Esophagus (tissue), 2 donors: Measurements from ENCODE around the gene S100A12. TPM values are rescaled to one million over a fixed set of nuclear protein-coding genes. Genes with fewer than 3 reads are reported as not detected.
A peak's percentile ranks its signal among the peaks of the same experiment; 100 is the strongest.
"Not testable (repeated sequence)": the region's sequence is repeated elsewhere in the genome, so short reads cannot be mapped to it uniquely, and the experiment has no call there.

Source experiments
- H3K27ac ChIP-seq, 2 donors: one replicate each; pipeline ENCODE4 v1.5.1; 2013; ENCODE audit warnings: low read depth in 2 of 2, mild to moderate bottlenecking in 2 of 2, inconsistent platforms in 1 of 2, low read length in 1 of 2, moderate library complexity in 1 of 2
- H3K27me3 ChIP-seq, 2 donors: one replicate each; pipeline ENCODE4 v1.6.1; 2013; ENCODE audit warnings: low read length in 2 of 2, control low read depth in 1 of 2, mild to moderate bottlenecking in 1 of 2; ENCODE audit not compliant: insufficient read depth in 2 of 2, control insufficient read depth in 1 of 2
- H3K36me3 ChIP-seq, 2 donors: one replicate each; pipeline ENCODE4 v1.6.1; 2013; ENCODE audit warnings: low read length in 1 of 2; ENCODE audit not compliant: control insufficient read depth in 2 of 2, insufficient read depth in 2 of 2
- H3K4me1 ChIP-seq, 2 donors: one replicate each; pipeline ENCODE4 v1.6.1; 2013; ENCODE audit warnings: low read length in 1 of 2; ENCODE audit not compliant: control insufficient read depth in 2 of 2, insufficient read depth in 2 of 2
- H3K4me3 ChIP-seq, 2 donors: one replicate each; pipeline ENCODE4 v1.5.1; 2013; ENCODE audit warnings: low read length in 2 of 2, mild to moderate bottlenecking in 2 of 2, low read depth in 1 of 2, moderate library complexity in 1 of 2
- H3K9me3 ChIP-seq, 2 donors: one replicate each; pipeline ENCODE4 v1.6.1; 2013; ENCODE audit warnings: mild to moderate bottlenecking in 2 of 2, low read depth in 1 of 2, low read length in 1 of 2, moderate library complexity in 1 of 2; ENCODE audit not compliant: control insufficient read depth in 2 of 2, insufficient read depth in 1 of 2
- WGBS, 2 donors: extraction: QIAGEN DNeasy Blood & Tissue Kit; methylation state at CpG; one replicate each; pipeline ENCODE4 v1.1.7; 2013; 5-methylcytosine and 5-hydroxymethylcytosine counted together
- polyA plus RNA-seq, 2 donors: library from polyadenylated mRNA; stranded (reverse); fragments of 200-250 nt; gene quantifications; one replicate each; pipeline ENCODE4 v1.2.3, GENCODE V29; 2013
- donor health status: healthy with polysubstance abuse.
- donor health status: Bipolar disorder and iron deficiency.

The S100A12 gene
- polyA plus RNA-seq: 100 to 1,000 TPM in 1 of 2 donors, 10 to 100 TPM in 1; 67.2 to 222 TPM

DNA sequence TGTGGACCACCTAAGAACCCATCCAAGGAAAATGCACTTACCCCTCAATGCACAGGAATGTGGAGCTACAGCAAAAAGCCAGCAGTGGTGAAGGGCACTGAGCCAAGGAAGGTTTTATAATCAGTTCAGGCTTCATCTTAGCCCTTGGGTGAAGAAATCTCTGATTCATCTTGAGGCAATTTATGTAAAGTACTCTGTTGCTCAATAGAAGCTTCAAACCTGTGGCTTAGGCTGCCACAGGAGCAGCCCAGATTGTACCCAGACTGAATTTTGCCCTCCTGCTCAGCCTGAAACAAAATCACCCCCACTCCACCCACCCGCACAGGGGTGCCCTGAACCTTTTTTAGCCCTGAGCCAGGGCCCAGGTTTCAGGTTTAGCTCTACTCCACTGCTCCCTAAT, at the start of gene S100A12:
S100A12 (minus strand) TSS at position 111 of the 400 bp plus-strand sequence. CDS start 1,029 bp downstream, outside the sequence.
- Histone ChIP-seq H3K4me3 (no peak within 1 kb of the TSS), H3K36me3 (no peaks in the 10 kb centered on the region), H3K27me3 (no peaks in the 10 kb centered on the region), H3K4me1 (peaks cover 0 to 10% of the 10 kb centered on the region in 2 donors), H3K9me3 (peaks cover 0 to under 1% of the 10 kb centered on the region in 2 donors), H3K27ac (peak within 1 kb of the TSS; percentile 85 to 93)
- 64 to 73% methylated on average over 1 of the region's 1 CpG for WGBS, 2 donors

DNA sequence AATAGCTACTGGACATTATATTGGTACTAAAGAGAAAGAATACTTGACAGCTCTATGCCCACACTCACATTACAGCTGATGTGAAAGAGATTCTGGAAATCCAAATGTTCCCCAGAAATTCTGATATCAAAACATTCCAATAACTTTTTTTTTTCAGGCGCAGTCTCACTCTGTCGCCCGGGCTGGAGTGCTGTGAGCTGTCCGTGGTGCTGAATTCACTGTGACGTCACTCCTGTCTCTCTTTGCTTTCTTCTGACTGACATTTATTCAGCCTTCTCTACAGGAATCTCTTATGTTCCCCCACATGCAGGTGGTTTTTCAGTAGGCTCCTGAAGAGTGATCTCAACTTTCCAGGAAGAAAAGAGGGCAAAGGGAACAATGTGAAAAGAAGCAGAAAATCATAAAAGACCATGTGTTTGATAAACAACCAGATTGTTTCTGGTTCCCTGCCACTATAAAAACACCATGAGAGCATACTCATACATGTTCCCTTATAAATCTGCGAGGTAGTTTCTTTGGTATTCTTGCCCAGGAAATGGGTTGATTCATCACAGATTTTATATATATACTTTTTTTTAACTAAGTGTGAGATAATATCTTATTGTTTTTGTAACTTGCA, 47.1 kb upstream of the S100A12 start:
- Histone ChIP-seq H3K4me1 (no peaks in the 10 kb centered on the region), H3K36me3 (no peaks in the 10 kb centered on the region), H3K27me3 (no peaks in the 10 kb centered on the region), H3K9me3 (peaks cover 0 to 2% of the 10 kb centered on the region in 2 donors), H3K4me3 (no peak overlapping the region), H3K27ac (no peak overlapping the region)
- WGBS, 2 donors: 5 to 7% methylated on average over 6 of the region's 6 CpGs

DNA sequence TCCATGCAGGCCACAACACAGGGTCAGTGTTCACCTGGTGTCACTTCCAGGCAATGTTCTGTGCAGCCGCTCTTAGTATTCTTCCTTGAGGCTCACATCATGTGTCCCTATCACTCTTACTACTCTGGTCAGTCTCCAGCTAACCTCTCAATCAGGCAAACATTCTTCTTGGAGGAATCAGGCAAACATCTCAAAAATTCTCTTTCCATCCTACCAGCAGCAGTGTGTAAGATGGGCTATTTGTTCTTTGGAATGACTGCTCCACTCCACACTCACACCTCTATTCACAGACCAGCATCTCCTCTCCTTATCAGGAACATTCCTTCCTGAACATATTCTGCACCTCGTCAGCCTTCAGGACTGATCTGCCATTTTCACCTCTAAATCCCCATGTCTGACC, 44.9 kb upstream of the S100A12 start:
- Histone ChIP-seq H3K27me3 (no peaks in the 10 kb centered on the region), H3K36me3 (no peaks in the 10 kb centered on the region), H3K27ac (no peak overlapping the region), H3K4me3 (no peak overlapping the region), H3K9me3 (peaks cover 0 to 2% of the 10 kb centered on the region in 2 donors), H3K4me1 (no peaks in the 10 kb centered on the region)
- WGBS, 2 donors: 76 to 90% methylated on average over 2 of the region's 2 CpGs

DNA sequence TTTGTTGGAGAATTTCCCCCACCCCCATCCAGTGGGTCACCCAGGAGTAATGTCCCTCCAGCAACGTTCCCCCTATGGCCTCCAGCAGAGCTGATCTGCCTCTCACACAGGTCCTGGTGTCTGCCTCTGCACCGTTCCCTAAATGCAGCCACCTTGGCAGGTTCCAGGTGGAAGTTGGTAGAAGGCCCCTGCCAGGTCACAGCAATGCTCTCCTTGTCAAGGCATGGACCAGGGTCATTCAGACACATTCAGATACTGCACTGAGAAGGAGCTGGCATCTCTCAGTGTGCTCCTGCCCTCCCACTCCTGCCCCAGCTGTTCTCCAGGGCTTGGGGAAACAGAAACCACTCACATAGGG, 44.0 kb upstream of the S100A12 start:
- WGBS, 2 donors: 48 to 50% methylated on average over 2 of the region's 2 CpGs
- not testable (repeated sequence) for H3K27ac ChIP-seq, H3K4me3 ChIP-seq, H3K9me3 ChIP-seq, H3K4me1 ChIP-seq, H3K27me3 ChIP-seq, H3K36me3 ChIP-seq

DNA sequence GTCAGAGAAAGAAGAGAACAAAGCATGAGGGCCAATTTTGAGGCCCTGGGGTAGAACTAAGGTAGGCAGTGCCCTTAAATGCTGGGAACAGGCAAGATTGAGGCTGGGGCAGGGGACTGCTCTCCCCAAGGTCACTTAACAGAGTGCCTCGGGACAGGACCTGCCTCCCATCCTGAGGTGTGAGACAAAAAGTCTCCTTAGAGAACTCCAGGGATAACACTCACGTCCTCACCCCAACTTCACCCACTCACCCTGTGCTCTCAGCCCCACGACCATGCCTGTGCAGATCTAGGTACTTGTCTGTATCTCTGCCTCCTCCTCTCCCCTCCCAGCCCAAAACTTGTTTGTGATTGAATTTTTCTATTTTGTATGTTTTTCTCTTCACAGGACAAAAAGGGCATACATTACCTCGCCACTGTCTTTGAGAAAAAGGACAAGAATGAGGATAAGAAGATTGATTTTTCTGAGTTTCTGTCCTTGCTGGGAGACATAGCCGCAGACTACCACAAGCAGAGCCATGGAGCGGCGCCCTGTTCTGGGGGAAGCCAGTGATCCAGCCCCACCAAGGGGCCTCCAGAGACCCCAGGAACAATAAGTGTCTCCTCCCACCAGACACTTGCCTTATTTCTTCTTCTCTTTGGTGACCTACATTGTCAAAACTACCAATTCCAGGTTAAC, 43.5 kb upstream of the S100A12 start:
- H3K27me3 ChIP-seq, H3K9me3 ChIP-seq, H3K36me3 ChIP-seq, H3K4me1 ChIP-seq, H3K4me3 ChIP-seq, H3K27ac ChIP-seq: not testable (repeated sequence)
- 61 to 72% methylated on average over 7 of the region's 7 CpGs for WGBS, 2 donors

DNA sequence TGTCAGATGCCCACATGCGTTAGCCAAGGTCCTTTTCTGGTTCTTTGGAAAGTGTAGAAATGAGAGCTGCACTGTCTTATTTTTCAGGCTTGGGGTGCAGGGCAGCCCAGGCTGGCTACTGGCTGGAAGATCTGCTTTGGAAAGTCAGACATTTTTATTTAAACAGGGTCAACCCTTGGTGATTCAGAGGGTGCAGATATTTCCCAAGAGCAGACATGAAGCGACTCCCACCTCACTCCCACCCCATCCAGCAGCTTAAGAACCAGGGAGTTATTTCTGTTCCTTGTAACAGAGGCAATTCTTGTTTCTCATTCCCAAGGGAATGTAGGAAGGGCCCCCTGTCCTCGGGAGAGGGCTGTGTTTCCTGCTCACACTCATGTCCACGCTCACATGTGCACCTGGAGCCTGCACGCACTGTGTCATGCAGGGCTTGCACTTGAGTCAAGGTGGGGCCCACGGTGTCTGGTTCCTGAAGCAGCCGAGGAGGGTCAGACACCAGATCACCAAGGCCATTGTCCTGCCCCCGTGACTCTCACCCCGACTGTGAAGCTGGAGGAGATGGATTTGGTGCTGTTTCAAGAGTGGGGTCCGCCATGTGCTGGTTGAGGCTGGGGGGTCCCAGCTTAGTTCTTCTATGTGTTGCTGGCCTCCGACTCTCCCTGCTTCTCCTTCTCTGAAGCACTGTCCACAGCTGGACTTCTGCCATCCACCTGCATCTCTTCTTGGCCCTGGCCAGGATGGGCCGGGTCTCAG, 41.9 kb upstream of the S100A12 start:
- no peaks in the 10 kb centered on the region for H3K27me3 ChIP-seq
- no peak overlapping the region for H3K27ac ChIP-seq
- WGBS, 2 donors: 78 to 82% methylated on average over 12 of the region's 12 CpGs
- peaks cover 0 to 2% of the 10 kb centered on the region in 2 donors for H3K9me3 ChIP-seq
- H3K4me1 ChIP-seq: no peaks in the 10 kb centered on the region
- no peak overlapping the region for H3K4me3 ChIP-seq
- no peaks in the 10 kb centered on the region for H3K36me3 ChIP-seq

DNA sequence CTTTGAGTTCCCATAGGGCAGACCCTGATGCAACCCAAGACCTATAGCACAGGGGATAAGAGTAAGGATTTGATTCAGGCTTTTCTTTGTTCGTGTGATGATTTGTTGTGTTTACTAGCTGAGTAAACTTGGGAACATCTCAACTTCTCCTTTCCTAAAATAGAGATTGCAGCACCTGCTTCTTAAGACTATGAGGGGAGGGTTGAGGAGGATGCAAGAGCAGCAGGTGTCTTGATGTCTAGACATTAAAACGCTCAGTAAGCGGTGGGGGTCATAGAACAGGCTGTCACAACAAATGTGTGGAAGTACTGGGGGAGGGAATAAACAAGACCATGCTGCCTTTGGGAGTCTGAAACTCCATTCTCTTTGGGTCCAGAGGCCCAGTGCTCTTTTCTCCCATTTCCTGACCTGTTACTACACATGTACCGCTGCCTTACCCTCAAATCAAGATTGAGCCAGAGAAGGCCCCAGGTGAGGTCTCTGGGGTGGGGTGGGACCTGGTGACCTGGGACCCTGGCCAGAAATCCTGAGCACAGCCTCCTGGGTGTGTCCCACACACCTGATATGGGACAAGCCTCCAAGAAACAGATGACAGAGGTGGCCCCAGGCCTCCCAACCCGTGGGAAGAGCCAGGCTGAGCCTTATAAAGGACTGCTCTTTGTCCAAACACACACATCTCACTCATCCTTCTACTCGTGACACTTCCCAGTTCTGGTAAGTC, 40.6 kb upstream of the S100A12 start, which contains the start of gene S100A7A:
S100A7A (plus strand) TSS at position 671 of the 721 bp plus-strand sequence. CDS start 1,563 bp downstream, outside the sequence.
- H3K9me3 ChIP-seq: peaks cover 0 to 2% of the 10 kb centered on the region in 2 donors
- 51 to 66% methylated on average over 6 of the region's 6 CpGs for WGBS, 2 donors
- H3K27ac ChIP-seq: no peak within 1 kb of the TSS
- no peaks in the 10 kb centered on the region for H3K27me3 ChIP-seq
- no peaks in the 10 kb centered on the region for H3K36me3 ChIP-seq
- H3K4me1 ChIP-seq: no peaks in the 10 kb centered on the region
- H3K4me3 ChIP-seq: no peak within 1 kb of the TSS

DNA sequence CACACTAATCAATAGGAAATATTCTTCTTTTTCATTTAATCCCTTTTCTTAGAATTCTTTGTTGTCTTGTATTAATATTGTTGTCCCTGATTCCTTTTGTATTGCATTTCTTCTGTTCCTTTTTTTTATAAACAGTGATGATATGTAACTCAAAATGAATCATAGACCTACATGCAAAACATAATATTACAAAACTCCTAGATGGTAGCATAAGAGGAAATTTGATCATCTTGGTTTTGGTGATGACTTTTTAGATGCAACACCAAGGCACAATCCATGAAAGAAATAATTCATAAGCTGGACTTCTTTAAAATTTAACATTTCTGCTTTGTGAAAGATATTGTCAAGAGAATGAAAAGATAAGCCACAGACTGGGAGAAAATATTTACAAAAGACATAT, 38.5 kb upstream of the S100A12 start:
- not testable (repeated sequence) for H3K36me3 ChIP-seq, H3K4me1 ChIP-seq, H3K27me3 ChIP-seq, H3K9me3 ChIP-seq, H3K4me3 ChIP-seq, H3K27ac ChIP-seq

DNA sequence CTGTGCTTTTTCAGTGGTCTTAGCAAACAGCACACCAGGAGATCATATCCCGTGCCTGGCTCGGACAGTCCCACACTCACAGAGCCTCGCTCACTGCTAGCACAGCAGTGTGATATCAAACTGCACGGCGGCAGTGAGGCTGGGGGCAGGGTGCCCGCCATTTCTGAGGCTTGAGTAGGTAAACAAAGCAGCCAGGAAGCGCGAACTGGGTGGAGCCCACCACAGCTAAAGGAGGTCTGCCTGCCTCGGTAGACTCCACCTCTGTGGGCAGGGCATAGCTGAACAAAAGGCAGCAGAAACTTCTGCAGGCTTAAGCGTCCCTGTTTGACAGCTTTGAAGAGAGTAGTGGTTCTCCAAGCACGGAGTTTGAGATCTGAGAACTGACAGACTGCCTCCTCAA, 31.9 kb upstream of the S100A12 start:
- H3K36me3 ChIP-seq, H3K4me3 ChIP-seq, H3K27ac ChIP-seq, H3K4me1 ChIP-seq, H3K27me3 ChIP-seq, H3K9me3 ChIP-seq: not testable (repeated sequence)
- 56 to 61% methylated on average over 11 of the region's 11 CpGs for WGBS, 2 donors
